GM19099 (cell line): ENCODE data around the gene PEDS1.
A peak's percentile ranks its signal among the peaks of the same experiment; 100 is the strongest.

Source experiments
- POLR2A ChIP-seq: IDR thresholded peaks from 3 replicates; pipeline ENCODE4 v1.6.1; 2011; ENCODE audit warnings: low read depth; ENCODE audit not compliant: insufficient read length; ENCODE audit errors: extremely low read depth

PEDS1 gene

DNA sequence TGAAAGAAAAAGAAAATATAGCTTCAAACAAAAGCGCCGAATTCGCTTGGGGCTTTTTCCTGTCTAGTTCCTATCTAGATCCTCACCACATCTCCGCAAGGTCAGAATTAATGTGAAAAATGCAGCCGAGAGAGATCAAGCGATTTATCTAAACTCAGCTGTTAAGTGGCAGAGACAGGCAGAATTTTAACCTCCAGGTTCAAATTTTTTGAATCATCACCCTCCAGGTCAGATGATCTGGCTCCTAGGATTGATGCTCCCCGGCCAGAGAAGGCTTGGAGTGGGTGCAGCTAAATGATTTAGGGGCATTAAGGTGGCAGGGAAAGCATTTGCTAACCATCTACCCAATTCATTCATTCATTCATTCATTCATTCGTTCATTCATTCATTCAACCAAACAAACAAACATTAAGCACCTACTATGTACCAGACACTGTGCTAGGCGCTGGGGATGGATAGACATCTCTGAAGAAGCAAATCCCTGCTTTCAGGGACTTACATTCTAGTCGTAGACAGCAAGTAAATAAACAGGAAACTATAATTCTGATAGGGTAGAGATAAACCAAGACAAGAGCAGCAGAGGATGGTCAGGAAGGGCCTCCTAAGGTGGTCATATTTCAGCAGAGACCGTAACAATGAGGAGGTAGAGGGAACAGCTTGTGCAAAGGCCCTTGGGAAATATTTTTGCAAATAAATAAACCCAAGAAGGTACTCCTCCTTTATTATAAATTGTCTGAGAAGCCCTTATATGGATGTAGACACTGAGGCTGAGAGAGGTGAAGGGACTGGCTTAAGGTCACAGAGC, 39.9 kb downstream of the PEDS1 start:
- no peak for TF ChIP-seq POLR2A

DNA sequence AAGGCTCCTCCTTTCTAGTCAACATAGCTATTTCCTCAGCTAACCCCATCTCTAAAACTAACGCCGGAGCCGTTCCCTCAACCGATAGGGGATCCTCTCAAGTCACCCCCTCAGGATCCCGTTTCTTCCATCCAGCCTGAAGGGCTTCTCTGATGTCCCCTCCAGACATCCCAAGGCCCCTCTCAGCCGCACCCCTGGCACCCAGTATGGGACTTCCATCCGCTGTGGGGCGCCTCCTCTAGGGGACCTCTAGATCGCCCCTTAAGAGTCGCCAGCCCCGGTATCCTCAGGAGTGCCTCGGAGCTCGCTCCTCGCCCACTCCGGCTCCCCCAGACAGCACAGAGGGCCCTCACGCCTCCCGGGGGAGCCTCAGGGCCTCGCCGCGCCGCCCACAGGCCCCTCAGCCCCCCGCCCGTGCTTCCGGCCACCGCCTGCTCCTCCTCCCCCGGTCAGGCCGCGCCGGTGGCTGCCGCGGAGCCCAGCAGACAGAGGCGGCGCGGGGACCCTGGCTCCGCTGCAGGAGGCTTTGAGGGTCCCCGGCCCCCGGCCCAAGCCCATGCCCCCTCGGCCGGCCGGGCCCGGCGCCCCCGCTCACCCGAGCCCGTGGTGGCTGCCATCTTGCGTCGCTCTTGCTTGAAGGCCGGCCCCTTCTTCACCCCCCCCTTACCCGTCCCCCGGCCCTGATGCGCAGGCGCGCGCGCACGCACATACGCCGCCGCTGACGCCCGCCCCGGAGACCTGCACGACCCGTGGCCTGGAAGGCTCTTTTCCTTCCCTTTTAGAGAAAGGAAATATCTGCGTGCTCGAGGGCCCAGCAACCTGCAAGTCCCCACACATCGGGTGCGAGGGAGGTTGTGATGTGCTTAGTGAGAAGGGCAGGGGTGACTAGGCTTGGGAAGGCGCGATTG, 40.8 kb downstream of the PEDS1 start, which contains the start of gene UBE2V1:
Gene UBE2V1 (minus strand): TSS at position 639 of the 908 bp plus-strand sequence. CDS start 22 bp downstream, at position 617.
- TF ChIP-seq POLR2A: peak; percentile 86

DNA sequence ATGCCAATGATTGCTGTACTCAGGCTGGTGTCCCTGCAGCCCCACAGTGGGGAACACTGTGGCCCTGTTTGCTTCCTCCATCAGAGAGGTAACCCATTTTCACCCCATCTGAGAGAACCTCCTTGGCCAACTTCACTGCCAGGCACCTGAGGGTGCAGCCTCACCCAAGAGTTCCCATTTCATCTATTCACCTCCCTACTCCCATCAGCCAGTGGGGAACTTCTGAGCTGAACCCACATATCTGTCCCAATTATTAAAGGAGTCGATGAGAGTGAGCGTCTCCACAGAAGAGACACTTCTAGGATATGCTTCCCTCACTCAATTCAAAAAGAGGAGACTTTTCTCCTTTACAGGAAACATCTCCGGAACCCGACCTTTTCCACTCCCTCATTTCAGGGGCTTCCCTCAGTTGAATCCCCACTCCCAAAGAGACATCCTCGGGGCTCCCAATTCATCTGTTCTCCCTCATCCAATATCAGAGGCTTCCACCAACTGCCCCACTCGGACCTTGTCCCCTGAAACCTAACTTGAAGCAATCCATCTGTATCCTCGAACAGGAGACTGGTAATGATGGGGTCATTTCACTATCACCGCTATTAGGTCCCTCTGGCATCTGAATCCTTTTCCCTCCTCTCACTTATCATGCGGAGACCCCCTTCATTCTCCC, 41.6 kb downstream of the PEDS1 start:
- TF ChIP-seq POLR2A: no peak

DNA sequence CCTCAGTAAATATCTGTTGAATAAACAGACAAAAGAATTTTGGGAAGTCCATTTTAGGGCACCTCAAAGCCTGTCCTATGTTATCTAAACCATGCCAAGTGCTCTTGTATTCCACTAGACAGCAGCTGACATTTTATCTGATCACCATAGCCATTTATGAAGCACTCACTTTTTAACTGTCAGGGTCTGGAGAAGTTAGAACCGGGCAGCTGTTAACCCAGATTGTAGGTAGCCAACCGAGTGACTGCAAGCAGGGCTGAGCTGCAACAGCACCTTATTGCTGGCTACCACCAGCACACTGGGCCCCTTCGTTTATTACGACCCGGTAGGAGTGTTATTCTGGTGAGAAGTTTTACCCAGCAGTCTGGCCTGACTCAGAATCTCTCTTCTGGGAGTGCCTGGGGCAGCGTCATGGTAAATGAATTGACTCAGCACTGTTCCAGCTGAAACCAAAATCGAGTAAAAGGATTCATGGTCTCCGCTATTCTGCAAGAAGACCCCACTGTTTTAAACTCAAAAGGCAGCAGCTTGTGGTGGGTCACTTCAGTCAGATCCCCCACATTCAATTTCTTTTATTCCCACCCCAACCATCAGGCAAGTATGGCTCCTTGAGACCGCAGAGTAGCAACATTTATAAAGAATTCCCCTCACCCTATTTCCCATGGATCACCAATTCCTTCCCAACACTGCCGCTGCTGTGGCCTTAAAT, 42.2 kb downstream of the PEDS1 start:
- TF ChIP-seq POLR2A: peak; percentile 25

DNA sequence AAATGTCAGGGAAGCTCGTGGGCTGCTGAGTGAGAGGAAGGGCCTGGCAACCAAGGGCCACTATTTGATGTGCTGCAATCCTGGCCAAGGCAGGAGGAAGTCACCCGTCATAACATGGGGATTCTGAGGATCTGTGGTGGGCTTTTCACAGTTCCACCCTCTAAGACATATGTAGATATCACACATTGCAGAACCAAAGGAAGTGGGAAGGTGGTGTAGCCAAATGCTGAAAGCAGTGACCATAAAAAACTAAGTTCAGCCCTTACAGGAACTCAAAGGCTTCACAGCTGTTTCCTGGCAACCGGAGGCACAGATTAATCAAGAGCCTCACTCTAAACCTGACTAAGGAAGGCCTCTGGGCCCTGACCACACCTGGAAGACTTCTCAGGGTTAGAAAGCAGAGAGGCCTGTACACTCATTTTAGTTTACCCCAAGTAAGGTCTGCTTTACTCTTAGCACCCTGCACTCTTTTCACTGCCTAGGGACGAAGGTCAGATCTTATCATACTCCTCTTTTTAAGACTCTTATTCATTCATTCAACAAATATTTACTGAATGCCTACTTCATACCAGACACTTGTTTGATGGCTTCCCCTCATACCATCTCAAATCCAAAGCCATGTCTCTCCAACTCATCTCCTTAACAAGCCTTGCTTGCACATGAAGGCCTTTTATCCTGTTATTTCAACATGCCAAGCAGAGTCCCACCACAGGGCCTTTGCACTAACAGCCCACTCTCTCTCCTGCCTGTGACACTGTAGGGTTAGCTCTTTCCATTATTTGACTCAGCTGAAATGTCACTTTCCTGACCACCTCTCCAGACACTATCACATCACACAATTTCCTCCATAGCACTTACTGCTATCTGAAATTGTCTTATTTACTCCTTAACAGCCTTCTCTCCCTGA, 43.1 kb downstream of the PEDS1 start:
- TF ChIP-seq POLR2A: no peak

DNA sequence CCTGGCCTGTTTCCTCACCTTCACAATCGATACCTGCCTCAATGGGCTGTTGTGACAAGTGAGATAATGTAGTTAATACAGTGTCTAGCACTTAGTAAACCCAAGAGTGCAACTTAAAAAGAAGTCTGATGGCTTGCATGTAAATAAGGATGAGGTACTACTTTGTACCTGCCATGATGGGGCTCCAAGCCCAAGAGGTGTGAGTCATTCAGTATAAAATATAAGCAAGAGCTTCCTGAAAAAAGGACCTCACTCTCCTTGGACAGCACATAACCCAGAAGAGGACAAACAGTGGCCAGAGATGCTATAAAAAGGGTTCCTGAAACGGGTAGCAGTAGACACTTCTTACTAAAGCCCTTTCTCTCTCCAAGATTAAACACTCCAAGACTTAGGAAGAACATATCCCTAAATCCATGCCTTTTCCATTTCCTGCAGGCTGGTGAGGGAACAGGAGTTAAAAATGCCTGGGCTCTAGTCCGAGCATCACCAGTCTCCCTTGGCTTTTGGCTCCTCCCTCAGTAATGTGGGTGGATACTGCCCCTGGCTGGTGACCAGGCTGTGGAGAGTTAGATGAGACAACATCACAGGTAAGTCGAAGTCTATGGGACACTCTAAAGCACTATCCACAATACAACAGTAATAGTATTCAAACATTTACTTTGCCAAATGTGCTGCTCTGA, 44.8 kb downstream of the PEDS1 start:
- no peak for TF ChIP-seq POLR2A

DNA sequence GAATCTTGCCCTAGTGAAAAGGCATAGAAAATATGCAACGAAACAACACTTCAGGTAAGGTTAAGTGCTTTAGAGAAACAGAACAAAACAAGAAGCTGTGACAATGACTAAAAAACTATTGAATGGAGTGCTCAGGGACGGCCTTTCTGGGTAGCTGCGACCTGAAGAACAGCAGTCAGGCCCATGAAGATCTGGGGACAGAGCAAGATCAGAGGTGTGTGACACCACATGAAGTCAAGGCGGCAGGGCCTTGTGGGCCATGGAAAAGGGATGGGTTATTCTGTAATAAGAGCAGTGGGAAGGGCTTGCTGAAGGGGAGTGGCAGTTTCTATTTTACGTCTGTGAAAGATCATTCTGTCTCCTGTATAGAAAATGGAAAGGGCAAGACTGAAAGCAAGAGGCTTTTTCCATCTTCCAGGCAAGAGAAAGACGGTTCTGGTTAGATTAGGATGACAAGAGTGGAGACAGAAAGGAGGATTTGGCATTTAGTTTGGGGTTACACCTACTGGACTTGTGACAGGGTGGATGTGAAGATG, 45.7 kb downstream of the PEDS1 start:
- TF ChIP-seq POLR2A: no peak

DNA sequence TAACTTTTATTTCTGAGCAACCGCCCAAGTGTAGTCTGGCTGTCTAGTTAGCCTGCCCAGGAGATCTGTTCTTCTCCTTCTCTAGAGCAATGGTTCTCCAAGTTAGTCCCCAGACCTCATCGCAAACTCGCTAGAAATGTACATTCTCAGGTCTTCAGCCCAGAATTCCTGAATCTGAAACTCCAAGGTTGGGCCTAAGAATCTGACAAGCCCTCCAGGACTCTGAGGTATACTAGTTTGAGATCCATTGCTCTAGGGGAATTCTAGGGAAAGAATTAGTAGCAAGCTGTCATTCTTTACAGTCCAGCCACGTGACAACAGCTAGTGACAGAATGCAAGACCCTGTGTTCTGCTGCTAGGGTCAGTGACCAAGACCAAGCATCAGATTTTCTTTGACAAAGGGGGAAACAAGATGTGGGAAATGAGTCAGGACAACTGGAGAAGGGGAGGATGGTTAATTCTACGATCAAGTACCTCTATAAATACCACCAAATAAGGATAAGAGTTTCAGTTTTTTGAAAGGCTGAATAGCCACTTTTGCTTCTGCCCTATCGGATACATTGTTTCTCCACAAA, 46.4 kb downstream of the PEDS1 start:
- TF ChIP-seq POLR2A: no peak
